GM18507 (cell line): ENCODE measurements around the gene ADAMTSL2.

Experiments
- DNase-seq: peaks from one replicate; pipeline ENCODE4 v3.0.0; 2011; ENCODE audit warnings: low read depth; ENCODE audit not compliant: insufficient read length; ENCODE audit errors: extremely low spot score
- FAIRE-seq: peaks from 2 replicates; lab custom pipeline; 2011; peaks lifted over from hg19 to GRCh38; lab: Jason Lieb, UNC

Gene ADAMTSL2

GRCh38 chr9:133534346-133535291, at the start of gene ADAMTSL2:
Gene ADAMTSL2 (plus strand): TSS chr9:133534704. CDS start chr9:133536713, 2,009 bp downstream.
- DNase-seq (no peak), FAIRE-seq (no peak)

DNA sequence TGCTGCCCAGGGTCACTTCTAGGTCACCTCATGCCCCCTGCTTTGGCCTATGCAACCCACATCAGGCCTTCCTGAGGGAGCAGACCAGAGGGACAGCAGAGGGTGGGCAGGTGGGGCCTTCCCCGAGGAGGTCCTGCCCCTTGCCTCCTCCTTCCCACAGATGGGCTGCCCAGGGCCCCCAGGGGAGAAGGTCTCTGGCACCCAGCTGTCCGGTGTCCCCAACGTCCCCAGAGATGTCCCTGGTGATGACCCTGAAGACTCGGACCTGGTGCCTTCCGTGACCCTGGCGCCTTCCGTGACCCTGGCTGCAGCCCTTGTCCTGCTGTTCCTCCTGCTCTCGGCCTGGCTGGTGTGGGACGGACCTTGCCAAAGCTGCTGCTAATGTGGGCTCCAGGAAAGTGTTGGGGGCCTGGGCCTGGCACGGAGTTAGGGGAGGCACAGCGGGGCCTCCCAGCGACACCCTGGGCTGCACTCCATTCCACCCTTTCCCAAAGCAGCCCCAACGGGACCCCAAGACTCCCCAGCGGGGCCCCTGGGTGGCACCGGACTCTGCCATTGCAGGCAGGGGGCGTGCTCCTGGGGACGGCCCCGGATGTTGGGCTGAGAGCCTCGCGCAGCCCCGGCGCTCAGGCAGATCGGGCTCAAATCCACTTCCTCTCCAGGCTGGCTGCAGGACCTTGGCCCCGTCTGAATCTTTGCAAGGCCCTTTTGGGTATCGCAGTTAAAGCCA, 48.8 kb upstream of the ADAMTSL2 start:
- DNase-seq (no peak), FAIRE-seq (peak; percentile 33)

GRCh38 chr9:133487331-133487725, 47.2 kb upstream of the ADAMTSL2 start:
- DNase-seq (no peak), FAIRE-seq (no peak)

DNA sequence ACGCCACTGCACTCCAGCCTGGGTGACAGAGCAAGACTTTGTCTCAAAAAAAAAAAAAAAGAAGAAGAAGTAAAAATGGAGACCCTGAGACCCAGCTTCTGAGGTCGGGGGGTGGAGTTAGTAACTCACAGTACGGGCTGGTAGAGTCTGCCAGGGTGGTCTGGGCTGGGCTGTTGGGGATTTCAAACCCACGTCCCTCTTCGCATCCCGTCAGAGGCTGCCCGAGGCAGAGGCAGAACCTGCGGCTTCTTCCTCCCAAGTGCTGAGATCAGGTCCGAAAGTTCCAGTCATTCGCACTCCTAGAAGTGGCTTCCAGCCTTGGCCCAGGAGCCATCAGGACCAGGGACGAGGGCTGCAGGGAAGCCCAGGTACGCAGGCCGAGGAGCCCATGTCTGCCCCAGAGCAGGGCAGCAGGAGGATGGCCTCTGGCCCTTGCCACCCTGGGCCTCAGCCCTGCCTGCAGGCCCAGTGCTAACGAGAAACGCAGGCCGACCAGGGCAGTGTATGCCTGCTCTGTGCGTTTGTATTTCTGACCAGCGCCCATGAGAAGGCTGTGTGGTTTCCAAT, 45.7 kb upstream of the ADAMTSL2 start:
- FAIRE-seq: no peak
- no peak for DNase-seq

GRCh38 chr9:133489253-133490190, 45.0 kb upstream of the ADAMTSL2 start:
- DNase-seq: no peak
- FAIRE-seq: no peak

GRCh38 chr9:133490201-133490681, 44.3 kb upstream of the ADAMTSL2 start:
- DNase-seq: no peak

DNA sequence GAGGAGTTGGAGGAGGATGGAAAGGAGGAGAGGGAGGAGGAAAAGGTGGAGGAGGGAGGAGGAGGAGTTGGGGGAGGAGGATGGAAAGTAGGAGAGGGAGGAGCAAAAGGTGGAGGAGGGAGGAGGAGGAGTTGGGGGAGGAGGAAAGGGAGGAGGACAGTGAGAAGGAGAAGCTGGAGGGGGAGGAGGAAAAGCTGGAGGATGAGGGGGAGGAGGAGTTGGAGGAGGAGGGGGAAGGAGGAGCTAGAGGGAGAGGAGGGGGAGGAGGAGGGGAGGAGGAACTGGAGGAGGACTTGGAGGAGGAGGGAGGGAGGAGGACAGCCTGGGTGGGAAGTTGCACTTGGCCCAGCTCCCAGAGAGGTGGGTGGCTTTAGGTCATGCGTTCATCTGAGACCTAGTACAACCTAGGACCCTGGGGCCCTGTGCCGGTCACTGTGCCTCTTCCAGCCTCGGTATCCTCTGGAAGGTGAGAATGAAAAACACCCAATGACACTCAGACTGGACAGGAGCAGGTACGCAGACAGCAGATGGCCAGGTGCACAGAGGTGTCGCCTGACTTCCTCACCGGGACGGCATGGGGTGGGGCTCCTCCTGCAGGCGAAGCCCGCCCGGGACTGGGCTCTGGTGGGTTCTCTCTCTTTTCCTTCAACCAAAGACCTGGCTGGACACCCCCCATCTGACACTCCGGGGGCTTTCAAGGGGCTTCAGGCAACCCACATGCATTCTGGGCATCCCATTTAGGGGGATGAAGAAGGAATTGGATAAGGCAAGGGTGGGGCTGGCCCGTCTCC, 43.4 kb upstream of the ADAMTSL2 start:
- DNase-seq: no peak

More at GRCh38 chr9:133490201-133490681, 44.3 kb upstream of the ADAMTSL2 start:
- no peak for FAIRE-seq

DNA sequence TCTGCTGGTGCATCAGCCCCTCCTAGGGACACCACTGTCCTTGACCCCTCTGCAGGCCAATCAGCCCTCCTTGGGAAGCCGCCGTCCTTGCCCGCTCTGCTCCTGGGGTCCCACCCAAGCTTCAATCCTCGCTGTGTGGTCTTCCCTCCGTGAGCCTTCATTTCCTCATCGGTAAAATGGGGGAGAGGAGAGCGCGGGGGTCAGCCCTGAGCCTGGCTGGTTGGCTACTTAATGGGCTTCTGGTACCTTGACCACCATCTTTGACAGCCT, 42.9 kb upstream of the ADAMTSL2 start:
- no peak for FAIRE-seq
- DNase-seq: no peak

More for the DNA sequence above, 43.4 kb upstream of the ADAMTSL2 start:
- FAIRE-seq: no peak

- DNase-seq (no peak), FAIRE-seq (no peak)
Measured at GRCh38 chr9:133492061-133493021, 42.2 kb upstream of the ADAMTSL2 start.

DNA sequence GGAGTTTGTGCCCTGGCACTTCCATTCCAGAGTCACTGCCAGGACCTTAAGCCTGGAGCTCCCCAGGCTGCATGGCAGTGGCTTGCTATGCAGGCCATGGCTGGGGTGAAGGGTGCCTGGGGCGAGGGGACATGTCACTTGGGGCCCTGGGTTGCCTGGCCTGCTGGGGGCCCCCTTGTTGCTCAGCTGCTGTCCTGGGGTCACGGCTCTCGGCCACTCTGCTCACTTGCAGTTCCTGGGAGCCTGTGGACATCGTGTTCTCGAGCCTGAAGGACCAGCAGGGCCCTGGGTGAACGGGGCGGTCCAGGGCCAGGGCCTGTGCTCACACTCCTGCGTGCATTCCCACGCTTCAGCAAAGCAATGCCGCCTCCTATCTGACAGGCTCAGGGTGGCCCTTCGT, 41.1 kb upstream of the ADAMTSL2 start:
- FAIRE-seq: no peak
- no peak for DNase-seq

DNA sequence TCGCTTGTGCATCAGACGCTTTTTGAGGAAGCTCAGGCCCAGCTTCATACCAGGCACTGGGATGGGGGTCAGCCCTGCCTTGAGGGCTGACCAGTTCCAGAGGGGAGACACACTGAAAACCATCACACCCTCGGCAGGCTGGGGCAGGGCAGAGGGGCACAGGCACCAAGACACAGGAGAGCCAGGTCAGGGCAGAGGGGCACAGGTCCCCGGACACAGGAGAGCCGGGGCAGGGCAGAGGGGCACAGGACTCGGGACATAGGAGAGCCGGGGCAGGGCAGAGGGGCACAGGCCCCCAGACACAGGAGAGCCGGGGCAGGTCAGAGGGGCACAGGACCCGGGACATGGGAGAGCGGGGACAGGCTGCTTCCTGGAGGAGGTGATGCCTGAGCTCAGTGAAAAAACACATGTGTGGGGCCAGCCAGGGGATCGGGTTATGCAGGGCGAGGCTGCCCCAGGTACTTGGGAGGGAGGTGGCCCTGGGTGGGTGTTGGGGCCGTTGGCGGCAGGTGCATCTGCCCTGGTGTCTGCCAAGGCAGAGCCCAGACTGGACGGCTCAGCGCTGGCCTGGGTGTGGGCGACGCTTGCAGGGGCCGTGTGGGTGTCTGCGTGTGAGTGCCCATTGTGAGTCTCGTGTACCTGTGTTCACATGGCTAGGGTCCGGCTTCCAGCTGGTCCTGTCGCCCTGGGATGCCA, 40.5 kb upstream of the ADAMTSL2 start:
- no peak for FAIRE-seq
- DNase-seq: no peak

DNA sequence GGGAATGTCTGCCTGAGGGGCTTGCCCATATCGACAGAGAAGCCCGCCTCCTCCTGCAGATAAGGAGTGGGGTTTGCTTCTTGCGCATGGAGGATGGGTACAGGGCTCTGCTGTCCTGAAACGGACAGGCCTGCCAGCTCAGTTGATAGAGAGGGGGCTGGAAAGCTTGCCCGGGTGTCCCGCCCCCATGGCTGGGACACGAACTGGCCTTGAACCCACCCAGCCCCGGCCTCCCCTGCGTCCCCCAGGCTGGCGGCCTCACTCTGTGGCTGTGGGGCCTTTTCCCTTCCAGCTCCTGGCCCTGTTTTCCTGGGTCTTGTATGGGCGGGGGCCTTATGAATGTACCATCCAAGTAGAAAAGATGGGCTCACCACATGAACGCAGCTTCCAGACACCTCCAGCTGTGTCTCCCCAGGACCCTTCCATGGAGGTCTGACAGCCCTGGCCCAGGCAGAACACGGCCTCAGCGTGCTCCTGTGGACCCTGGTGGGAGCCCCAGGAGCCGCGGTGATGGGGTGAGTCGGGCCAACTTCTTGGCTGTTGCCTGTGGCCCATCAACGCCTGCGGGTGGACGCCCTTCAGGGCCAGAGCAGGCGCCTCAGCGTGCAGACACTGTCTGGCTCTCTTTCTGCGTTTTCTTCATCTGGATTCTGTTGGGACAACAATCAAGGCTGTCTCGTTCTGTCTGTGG, 39.7 kb upstream of the ADAMTSL2 start:
- no peak for DNase-seq
- no peak for FAIRE-seq

DNA sequence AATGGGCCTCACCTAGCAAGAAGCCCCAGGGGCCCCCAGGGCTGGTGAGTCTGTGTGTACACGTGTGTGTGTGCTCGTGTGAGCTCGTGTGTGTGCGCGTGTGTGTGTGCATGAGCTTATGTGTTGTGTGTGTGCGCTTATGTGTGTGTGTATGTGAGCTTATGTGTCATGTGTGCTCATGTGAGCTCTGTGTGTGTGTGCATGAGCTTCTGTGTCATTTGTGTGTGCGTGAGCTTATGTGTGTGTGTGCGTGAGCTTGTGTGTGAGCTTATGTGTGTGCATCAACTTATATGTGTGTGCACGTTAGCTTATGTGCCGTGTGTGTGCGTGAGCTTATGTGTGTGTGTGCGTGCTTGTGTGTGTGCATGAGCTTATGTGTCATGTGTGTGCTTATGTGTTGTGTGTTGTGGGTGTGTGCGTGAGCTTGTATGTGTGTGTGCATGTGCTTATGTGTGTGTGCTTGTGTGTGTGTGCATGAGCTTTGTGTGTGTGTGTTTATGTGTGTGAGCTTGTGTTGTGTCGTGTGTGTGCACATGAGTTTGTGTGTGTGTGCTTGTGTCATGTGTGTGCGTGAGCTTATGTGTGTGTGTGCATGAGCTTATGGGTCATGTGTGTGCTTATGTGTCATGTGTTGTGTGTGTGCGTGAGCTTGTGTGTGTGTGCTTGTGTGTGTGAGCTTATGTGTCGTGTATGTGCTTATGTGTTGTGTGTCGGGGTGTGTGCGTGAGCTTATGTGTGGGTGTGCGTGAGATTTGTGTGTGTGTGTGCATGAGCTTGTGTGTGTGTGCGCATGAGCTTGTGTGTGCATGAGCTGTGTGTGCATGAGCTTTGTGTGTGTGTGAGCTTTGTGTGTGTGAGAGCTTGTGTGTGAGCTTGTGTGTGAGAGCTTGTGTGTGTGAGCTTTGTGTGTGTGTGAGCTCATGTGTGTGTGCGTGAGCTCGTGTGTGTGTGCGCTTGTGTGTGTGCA, 38.9 kb upstream of the ADAMTSL2 start:
- FAIRE-seq (no peak), DNase-seq (no peak)

DNA sequence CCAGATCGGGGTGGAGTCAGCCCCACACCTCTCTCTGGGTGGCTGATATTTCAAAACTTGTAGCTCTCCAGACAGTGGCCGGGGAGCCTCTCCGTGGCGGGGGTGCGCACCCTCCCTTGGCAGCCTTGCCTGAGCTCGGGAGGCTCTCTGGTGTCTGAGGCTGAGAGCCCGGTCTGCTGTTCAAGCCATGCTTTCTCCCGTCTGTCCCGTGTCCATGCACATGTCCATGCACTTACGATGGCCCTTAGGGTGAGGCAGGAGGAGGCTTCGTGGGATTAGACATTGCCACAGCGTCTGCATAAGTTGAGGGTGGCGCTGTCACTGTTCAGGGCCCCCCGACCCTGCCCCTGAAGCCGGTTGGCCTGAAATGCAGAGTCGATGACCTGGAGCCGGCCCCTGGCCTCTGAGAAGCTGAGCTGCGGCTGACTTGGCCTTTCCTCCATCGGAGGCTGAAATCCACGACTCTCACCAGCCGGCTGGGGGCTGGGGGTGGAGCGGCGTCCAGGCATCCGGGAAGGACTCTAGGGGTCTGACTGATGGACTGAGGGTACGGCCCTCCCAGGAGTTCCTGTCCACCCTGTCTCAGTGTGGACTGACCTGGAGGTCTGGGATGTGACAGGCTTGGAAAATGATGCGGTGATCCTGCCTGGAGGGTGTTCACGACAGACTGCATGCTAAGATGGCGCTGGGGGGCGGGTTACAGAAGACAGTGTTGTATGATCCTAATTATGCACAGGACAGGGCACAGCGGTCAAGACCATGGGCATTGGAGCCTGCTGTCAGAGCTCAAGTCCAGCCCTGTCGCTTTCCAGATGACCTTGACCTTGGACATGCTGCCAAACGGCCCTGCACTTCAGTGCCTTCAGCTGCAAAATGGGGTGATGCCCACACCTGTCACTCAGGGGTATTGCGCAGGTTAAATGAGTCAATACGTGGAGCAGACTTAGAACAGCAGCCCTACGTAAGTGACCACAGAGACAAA, 37.4 kb upstream of the ADAMTSL2 start:
- FAIRE-seq (no peak), DNase-seq (no peak)
